Kidney epithelial cell (primary cell): Measurements from ENCODE around the gene DDX55. TPM values are rescaled to one million over a fixed set of nuclear protein-coding genes. Genes with fewer than 3 reads are reported as not detected.

Experiments
- DNase-seq: peaks from one replicate; pipeline ENCODE4 v3.0.0-alpha.2; 2010; ENCODE audit warnings: low read depth
- H3K27me3 ChIP-seq: 2 replicates; pipeline ENCODE4 v1.6.0; 2011; ENCODE audit warnings: low read length; ENCODE audit not compliant: control insufficient read depth, insufficient read depth
- H3K36me3 ChIP-seq: 2 replicates; pipeline ENCODE4 v1.5.1; 2011; ENCODE audit warnings: low read length; ENCODE audit not compliant: control insufficient read depth, insufficient read depth
- H3K4me3 ChIP-seq: 2 replicates; pipeline ENCODE4 v1.5.1; 2011; ENCODE audit warnings: low read depth, mild to moderate bottlenecking, control low read depth, low read length
- CTCF ChIP-seq: IDR thresholded peaks from 2 replicates; pipeline ENCODE4 v1.5.1; 2011; ENCODE audit warnings: mild to moderate bottlenecking, moderate library complexity, low read length, control low read depth, inconsistent platforms; ENCODE audit not compliant: insufficient read depth, poor library complexity, severe bottlenecking
- total RNA-seq: library from RNA; depleted of rRNA; stranded (reverse); fragments of >200 nt; gene quantifications from 2 replicates; pipeline ENCODE4 v1.2.3, GENCODE V29; 2015

The DDX55 gene
- total RNA-seq, 1 donor from 2014 or later: 16.2 TPM

- Histone ChIP-seq H3K36me3 (peaks cover 1% of the 10 kb centered on the region), H3K4me3 (no peak overlapping the region), H3K27me3 (no peaks in the 10 kb centered on the region)
- TF ChIP-seq CTCF: no peak
- no peak for DNase-seq
Observed at GRCh38 chr12:123657211-123657610, 55.3 kb downstream of the DDX55 start.

- TF ChIP-seq CTCF: no peak
- H3K27me3 ChIP-seq: no peaks in the 10 kb centered on the region
- DNase-seq: peak; percentile 21
- no peak overlapping the region for H3K4me3 ChIP-seq
- peaks cover 1% of the 10 kb centered on the region for H3K36me3 ChIP-seq
Observed at GRCh38 chr12:123659996-123660727, 58.3 kb downstream of the DDX55 start.

- no peak overlapping the region for H3K4me3 ChIP-seq
- no peak for DNase-seq
Observed at GRCh38 chr12:123667771-123668170, 65.9 kb downstream of the DDX55 start.

More at GRCh38 chr12:123667771-123668170, 65.9 kb downstream of the DDX55 start:
- H3K27me3 ChIP-seq: no peaks in the 10 kb centered on the region
- no peak for TF ChIP-seq CTCF
- H3K36me3 ChIP-seq: no peaks in the 10 kb centered on the region

Other genes starting within 250 kb of the DDX55 start
- 29.2 and 31.5 TPM in 2 replicates for gene SBNO1, start 237.3 kb upstream of the DDX55 start, total RNA-seq
- gene KMT5A, start 218.0 kb upstream of the DDX55 start, total RNA-seq: 44.0 and 44.4 TPM in 2 replicates
- gene RILPL2, start 165.4 kb upstream of the DDX55 start, total RNA-seq: 3.6 and 4.2 TPM in 2 replicates
- gene SNRNP35, start 144.0 kb upstream of the DDX55 start, total RNA-seq: 9.3 TPM in 2 replicates
- 10.2 and 12.1 TPM in 2 replicates for gene RILPL1, start 68.4 kb upstream of the DDX55 start, total RNA-seq
- 242 and 259 TPM in 2 replicates for gene TMED2, start 17.5 kb upstream of the DDX55 start, total RNA-seq
- gene EIF2B1, start 31.6 kb downstream of the DDX55 start, total RNA-seq: 75.6 and 80.0 TPM in 2 replicates
- gene GTF2H3, start 31.7 kb downstream of the DDX55 start, total RNA-seq: 33.1 and 35.9 TPM in 2 replicates
- gene TCTN2, start 69.0 kb downstream of the DDX55 start, total RNA-seq: 12.3 and 13.4 TPM in 2 replicates
- gene ATP6V0A2, start 110.3 kb downstream of the DDX55 start, total RNA-seq: 23.7 and 25.7 TPM in 2 replicates
- under 0.01 and 0.04 TPM in 2 replicates for gene DNAH10, start 160.2 kb downstream of the DDX55 start, total RNA-seq